Measurements from ENCODE around the gene NEIL3. TPM values are rescaled to one million over a fixed set of nuclear protein-coding genes. Genes with fewer than 3 reads are reported as not detected.

Gene NEIL3
- total and polyA plus RNA-seq, 7 donors = 0.01 to 0.17 (median 0.14) TPM; not detected in 3

DNA sequence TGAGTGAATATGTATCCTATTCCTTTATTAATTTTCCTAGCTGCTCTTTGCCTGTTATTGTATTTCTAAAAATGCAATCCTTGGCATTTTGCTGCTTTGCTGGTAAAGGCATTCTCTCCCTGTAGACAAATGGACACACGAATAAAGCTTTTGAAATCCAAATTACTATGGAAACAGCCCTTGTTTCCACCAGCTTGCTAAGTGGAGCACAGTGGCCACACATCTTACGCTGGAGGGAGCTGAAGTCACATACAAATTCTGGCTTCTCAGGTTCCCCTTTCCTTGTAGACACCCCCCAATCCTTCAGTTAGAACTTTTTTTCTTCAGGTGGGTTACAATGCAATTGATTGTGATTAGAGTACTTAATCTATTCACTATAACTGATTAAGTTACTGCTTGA, 66.3 kb downstream of the NEIL3 start:
- 40 to 59% (median 55%) methylated on average over 2 of the region's 2 CpGs for WGBS, 3 donors
- intact Hi-C loops (cut with DNase I) = no loop called here
- no peak overlapping the region for H3K4me3 ChIP-seq
- no peaks in the 10 kb centered on the region for H3K9me3 ChIP-seq
- TF ChIP-seq, protein P1, sequence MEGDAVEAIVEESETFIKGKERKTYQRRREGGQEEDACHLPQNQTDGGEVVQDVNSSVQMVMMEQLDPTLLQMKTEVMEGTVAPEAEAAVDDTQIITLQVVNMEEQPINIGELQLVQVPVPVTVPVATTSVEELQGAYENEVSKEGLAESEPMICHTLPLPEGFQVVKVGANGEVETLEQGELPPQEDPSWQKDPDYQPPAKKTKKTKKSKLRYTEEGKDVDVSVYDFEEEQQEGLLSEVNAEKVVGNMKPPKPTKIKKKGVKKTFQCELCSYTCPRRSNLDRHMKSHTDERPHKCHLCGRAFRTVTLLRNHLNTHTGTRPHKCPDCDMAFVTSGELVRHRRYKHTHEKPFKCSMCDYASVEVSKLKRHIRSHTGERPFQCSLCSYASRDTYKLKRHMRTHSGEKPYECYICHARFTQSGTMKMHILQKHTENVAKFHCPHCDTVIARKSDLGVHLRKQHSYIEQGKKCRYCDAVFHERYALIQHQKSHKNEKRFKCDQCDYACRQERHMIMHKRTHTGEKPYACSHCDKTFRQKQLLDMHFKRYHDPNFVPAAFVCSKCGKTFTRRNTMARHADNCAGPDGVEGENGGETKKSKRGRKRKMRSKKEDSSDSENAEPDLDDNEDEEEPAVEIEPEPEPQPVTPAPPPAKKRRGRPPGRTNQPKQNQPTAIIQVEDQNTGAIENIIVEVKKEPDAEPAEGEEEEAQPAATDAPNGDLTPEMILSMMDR (IDR thresholded peaks at IDR 0.05) = no peak
- DNase-seq (no peak), ATAC-seq (no peak)
- no peak overlapping the region for H3K27ac ChIP-seq
- no peaks in the 10 kb centered on the region for H3K27me3 ChIP-seq (ENCODE audit: insufficient read depth in 3 of 3, low read length in 2 of 3)
- no peaks in the 10 kb centered on the region for H3K4me1 ChIP-seq
- no peaks in the 10 kb centered on the region for H3K36me3 ChIP-seq (ENCODE audit: insufficient read depth in 1 of 2, low read depth in 1 of 2)

DNA sequence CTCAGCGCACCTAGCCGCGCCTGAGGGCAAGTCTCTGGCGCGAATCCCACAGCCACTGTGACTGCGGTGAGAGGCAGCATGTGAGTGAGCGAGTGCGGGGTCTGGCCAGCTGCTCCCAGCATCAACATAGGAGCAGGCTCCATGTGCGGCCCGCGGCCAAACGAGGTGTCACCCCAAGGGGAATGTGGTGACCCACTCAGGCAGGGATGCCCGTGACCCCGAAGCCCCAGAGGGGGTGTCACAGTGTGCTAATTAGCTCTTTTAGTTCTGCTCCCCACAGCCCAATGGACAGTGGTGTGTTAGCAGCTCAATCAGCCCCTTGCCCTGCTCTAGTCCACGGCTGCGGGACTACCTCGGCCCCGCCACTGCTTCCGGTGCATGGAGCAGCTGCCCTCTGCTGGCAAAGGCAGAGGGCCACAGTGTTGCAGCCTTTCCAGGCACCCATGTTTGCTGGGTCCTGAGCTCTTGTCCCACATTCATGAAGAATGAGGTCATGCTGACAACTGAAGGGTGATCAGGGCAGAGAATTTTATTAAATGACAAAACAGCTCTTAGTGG, 71.1 kb downstream of the NEIL3 start:
- 90 to 92% (median 92%) methylated on average over 19 of the region's 19 CpGs for WGBS, 3 donors
- no peaks in the 10 kb centered on the region for H3K4me1 ChIP-seq
- H3K27me3 ChIP-seq (ENCODE audit: insufficient read depth in 3 of 3, low read length in 2 of 3) = no peaks in the 10 kb centered on the region
- no peaks in the 10 kb centered on the region for H3K9me3 ChIP-seq
- H3K36me3 ChIP-seq (ENCODE audit: insufficient read depth in 1 of 2, low read depth in 1 of 2) = no peaks in the 10 kb centered on the region
- ATAC-seq (no peak), DNase-seq (no peak)
- TF ChIP-seq, protein P1 (IDR thresholded peaks at IDR 0.05) = no peak
- intact Hi-C loops (cut with DNase I) = no loop called here
- no peak overlapping the region for H3K27ac ChIP-seq
- H3K4me3 ChIP-seq = no peak overlapping the region

DNA sequence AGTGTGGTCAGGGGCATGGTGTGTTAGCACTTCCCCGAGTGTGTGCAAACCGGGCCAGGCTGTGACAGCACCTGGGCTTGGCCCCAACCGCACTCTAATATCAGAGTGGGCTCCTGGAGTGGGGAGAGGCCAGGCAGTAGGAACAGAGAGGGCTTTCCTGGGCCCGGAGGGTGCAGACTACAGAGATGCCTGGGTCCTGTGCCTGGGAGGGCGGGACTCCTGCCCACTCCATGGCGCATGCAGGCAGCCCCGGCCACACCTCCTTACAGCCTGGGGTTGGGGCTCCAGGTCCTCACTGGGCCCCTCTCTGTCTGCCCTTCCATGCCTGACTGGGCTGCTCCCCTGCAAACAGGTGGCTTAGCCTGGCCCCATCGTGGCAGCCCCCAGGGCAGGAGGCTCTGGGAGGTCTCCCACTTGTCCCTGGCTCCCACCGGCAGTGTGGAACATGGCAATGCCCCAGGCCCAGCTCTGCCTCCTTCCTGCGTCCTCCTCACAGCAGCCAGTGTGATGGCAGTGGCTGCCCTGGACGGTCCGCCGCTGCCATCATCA, 72.2 kb downstream of the NEIL3 start:
- no peak overlapping the region for H3K27ac ChIP-seq
- intact Hi-C loops (cut with DNase I) = no loop called here
- ATAC-seq = no peak
- H3K36me3 ChIP-seq (ENCODE audit: insufficient read depth in 1 of 2, low read depth in 1 of 2) = no peaks in the 10 kb centered on the region
- H3K9me3 ChIP-seq = no peaks in the 10 kb centered on the region
- TF ChIP-seq, protein P1 (IDR thresholded peaks at IDR 0.05) = no peak
- 93 to 94% (median 94%) methylated on average over 13 of the region's 13 CpGs for WGBS, 3 donors
- H3K27me3 ChIP-seq (ENCODE audit: insufficient read depth in 3 of 3, low read length in 2 of 3) = no peaks in the 10 kb centered on the region
- no peak overlapping the region for H3K4me3 ChIP-seq
- no peak for DNase-seq
- no peaks in the 10 kb centered on the region for H3K4me1 ChIP-seq

DNA sequence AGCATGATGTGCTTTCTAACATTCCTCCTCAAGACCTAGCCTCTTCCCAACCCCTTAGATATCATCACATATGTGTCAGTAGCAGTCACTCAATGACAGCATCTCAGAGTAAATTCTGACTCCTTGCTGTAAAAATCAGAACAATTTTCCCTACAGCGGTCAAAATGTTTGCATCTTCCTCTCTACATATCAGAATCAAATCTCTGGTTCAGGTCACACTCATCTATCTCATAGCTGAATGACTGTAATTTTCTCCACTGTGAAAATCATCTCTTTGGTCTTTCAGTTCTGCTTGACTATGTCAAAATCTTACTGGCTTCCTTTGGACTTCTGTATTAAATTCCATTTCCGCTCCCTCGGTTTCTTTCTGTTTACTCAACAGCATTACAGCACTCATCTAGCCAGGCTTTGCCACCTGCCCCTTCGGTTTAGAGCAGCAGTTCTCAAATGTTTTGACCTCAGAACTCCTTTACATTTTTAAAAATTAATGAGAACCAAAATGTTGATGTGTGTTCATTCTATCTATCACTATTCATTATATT, 75.3 kb downstream of the NEIL3 start:
- DNase-seq (no peak), ATAC-seq (no peak)
- no peak overlapping the region for H3K27ac ChIP-seq
- intact Hi-C loops (cut with DNase I) = no loop called here
- H3K9me3 ChIP-seq = no peaks in the 10 kb centered on the region
- no peaks in the 10 kb centered on the region for H3K4me1 ChIP-seq
- 71 to 76% (median 72%) methylated on average over 4 of the region's 4 CpGs for WGBS, 3 donors
- no peaks in the 10 kb centered on the region for H3K36me3 ChIP-seq (ENCODE audit: insufficient read depth in 1 of 2, low read depth in 1 of 2)
- H3K27me3 ChIP-seq (ENCODE audit: insufficient read depth in 3 of 3, low read length in 2 of 3) = no peaks in the 10 kb centered on the region
- H3K4me3 ChIP-seq = no peak overlapping the region
- TF ChIP-seq, protein P1 (IDR thresholded peaks at IDR 0.05) = no peak
